SK-N-SH treated with all-trans-retinoic acid at 6 μM for 48 hours (cell line): ENCODE results near the gene IL2RG.

Source experiments
- ATAC-seq: fragments of 200-7000 bp; cut with Tn5 transposase; 3 replicates; pipeline ENCODE4 v1.9.1; 2020; ENCODE audit warnings: mild to moderate bottlenecking, moderate library complexity
- ARNTL ChIP-seq: fragments of 450-650 bp; formaldehyde crosslinking; IDR thresholded peaks from 2 replicates; pipeline ENCODE4 v1.5.0; 2020; ENCODE audit warnings: low read depth, mild to moderate bottlenecking, moderate library complexity, borderline replicate concordance
- BACH2 ChIP-seq: fragments of 250-450 bp; sonication (Bioruptor Pico); IDR thresholded peaks from 2 replicates; pipeline ENCODE4 v1.9.0; 2021; ENCODE audit warnings: mild to moderate bottlenecking, borderline replicate concordance
- CSDC2 ChIP-seq: fragments of 250-450 bp; sonication (Bioruptor Pico); IDR thresholded peaks from 2 replicates; pipeline ENCODE4 v1.5.0; 2020; ENCODE audit warnings: mild to moderate bottlenecking, moderate library complexity
- CSRNP3 ChIP-seq: fragments of 250-450 bp; sonication (Bioruptor Pico); IDR thresholded peaks from 2 replicates; pipeline ENCODE4 v1.5.1; 2021; ENCODE audit warnings: mild to moderate bottlenecking, moderate library complexity
- ESRRG ChIP-seq: fragments of 250-450 bp; sonication (Bioruptor Pico); IDR thresholded peaks from 2 replicates; pipeline ENCODE4 v1.6.1; 2021; ENCODE audit warnings: mild to moderate bottlenecking
- GLIS3 ChIP-seq: fragments of 250-450 bp; sonication (Bioruptor Pico); IDR thresholded peaks from 2 replicates; pipeline ENCODE4 v1.5.0; 2020; ENCODE audit warnings: mild to moderate bottlenecking, moderate library complexity
- ISL1 ChIP-seq: fragments of 250-450 bp; sonication (Bioruptor Pico); IDR thresholded peaks from 2 replicates; pipeline ENCODE4 v2.1.2; 2022; ENCODE audit warnings: mild to moderate bottlenecking, moderate library complexity
- OSR1 ChIP-seq: fragments of 250-450 bp; sonication (Bioruptor Pico); IDR thresholded peaks from 2 replicates; pipeline ENCODE4 v1.8.0; 2022; ENCODE audit warnings: moderate library complexity, mild to moderate bottlenecking, inconsistent platforms
- PATZ1 ChIP-seq: fragments of 250-450 bp; sonication (Bioruptor Pico); IDR thresholded peaks from 2 replicates; pipeline ENCODE4 v1.8.0; 2020; ENCODE audit warnings: mild to moderate bottlenecking, moderate library complexity, borderline replicate concordance
- POU6F1 ChIP-seq: fragments of 250-450 bp; sonication (Bioruptor Pico); IDR thresholded peaks from 2 replicates; pipeline ENCODE4 v1.8.0; 2021; ENCODE audit warnings: low read depth, mild to moderate bottlenecking, moderate library complexity, borderline replicate concordance
- PPARA ChIP-seq: fragments of 250-450 bp; sonication (Bioruptor Pico); IDR thresholded peaks from 2 replicates; pipeline ENCODE4 v1.5.0; 2020; ENCODE audit warnings: mild to moderate bottlenecking, borderline replicate concordance
- RARB ChIP-seq: fragments of 250-450 bp; sonication (Bioruptor Pico); IDR thresholded peaks from 2 replicates; pipeline ENCODE4 v1.8.0; 2021; ENCODE audit warnings: mild to moderate bottlenecking, moderate library complexity
- SNAI2 ChIP-seq: fragments of 250-450 bp; sonication (Bioruptor Pico); IDR thresholded peaks from 2 replicates; pipeline ENCODE4 v1.5.0; 2020; ENCODE audit warnings: mild to moderate bottlenecking, moderate library complexity
- TCF4 ChIP-seq: fragments of 250-450 bp; sonication (Bioruptor Pico); IDR thresholded peaks from 2 replicates; pipeline ENCODE4 v1.8.0; 2021; ENCODE audit warnings: mild to moderate bottlenecking, moderate library complexity, borderline replicate concordance
- TOX ChIP-seq: fragments of 250-450 bp; sonication (Bioruptor Pico); IDR thresholded peaks from 2 replicates; pipeline ENCODE4 v1.8.0; 2021; ENCODE audit warnings: mild to moderate bottlenecking, moderate library complexity, borderline replicate concordance
- ZC3H10 ChIP-seq: fragments of 250-450 bp; sonication (Bioruptor Pico); IDR thresholded peaks from 2 replicates; pipeline ENCODE4 v1.5.1; 2021; ENCODE audit warnings: mild to moderate bottlenecking, moderate library complexity
- ZFP3 ChIP-seq: fragments of 250-450 bp; sonication (Bioruptor Pico); IDR thresholded peaks from 2 replicates; pipeline ENCODE4 v1.5.0; 2020; ENCODE audit warnings: mild to moderate bottlenecking, moderate library complexity
- ZFP30 ChIP-seq: fragments of 450-650 bp; formaldehyde crosslinking; IDR thresholded peaks from 2 replicates; pipeline ENCODE4 v1.5.0; 2022; ENCODE audit warnings: mild to moderate bottlenecking, moderate library complexity
- ZNF565 ChIP-seq: fragments of 450-650 bp; formaldehyde crosslinking; conservative IDR thresholded peaks from 2 replicates; pipeline ENCODE4 v1.5.0; 2020; ENCODE audit warnings: low read depth, mild to moderate bottlenecking, moderate library complexity
- ZNF70 ChIP-seq: fragments of 450-650 bp; formaldehyde crosslinking; IDR thresholded peaks from 2 replicates; pipeline ENCODE4 v1.5.0; 2020; ENCODE audit warnings: mild to moderate bottlenecking, moderate library complexity
- ZNF8 ChIP-seq: fragments of 450-650 bp; formaldehyde crosslinking; IDR thresholded peaks from 2 replicates; pipeline ENCODE4 v1.5.0; 2020; ENCODE audit warnings: mild to moderate bottlenecking, moderate library complexity
- TF ChIP-seq, protein P1 (sequence below): fragments of 250-450 bp; sonication (Bioruptor Pico); IDR thresholded peaks from 2 replicates; pipeline ENCODE4 v1.5.0; 2020; ENCODE audit warnings: mild to moderate bottlenecking, moderate library complexity

The IL2RG gene

DNA sequence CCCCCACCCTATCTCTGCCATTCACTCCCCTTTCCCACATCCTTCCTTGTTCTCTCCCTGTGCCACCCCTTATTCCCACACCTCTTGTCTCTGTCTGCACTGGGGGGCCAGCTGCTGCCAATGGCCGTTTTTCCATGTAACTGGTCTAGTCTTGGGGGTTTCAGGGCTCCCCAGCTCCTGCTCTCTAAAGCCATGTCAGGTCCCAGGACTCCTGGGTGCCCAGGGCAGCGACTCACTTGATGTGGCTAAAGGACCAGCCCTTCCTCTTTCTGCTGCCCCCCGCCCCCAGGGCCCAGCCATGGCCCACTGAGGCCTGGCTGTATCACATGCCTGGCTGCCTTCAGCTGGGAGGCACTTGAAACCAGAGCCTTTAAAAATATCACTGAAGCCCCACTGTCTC lies 43.3 kb upstream of the IL2RG start:
- ATAC-seq, result no peak
- no peak for TF ChIP-seq ZC3H10 (CRISPR knock-in tag)
- no peak for TF ChIP-seq BACH2 (CRISPR knock-in tag)
- no peak for TF ChIP-seq SNAI2 (CRISPR knock-in tag)
- no peak for TF ChIP-seq CSDC2
- no peak for TF ChIP-seq ZNF70 (CRISPR knock-in tag)
- TF ChIP-seq ISL1 (CRISPR knock-in tag), result no peak
- no peak for TF ChIP-seq ZNF8 (CRISPR knock-in tag)
- TF ChIP-seq TCF4 (CRISPR knock-in tag), result no peak
- no peak for TF ChIP-seq OSR1
- TF ChIP-seq, protein P1, sequence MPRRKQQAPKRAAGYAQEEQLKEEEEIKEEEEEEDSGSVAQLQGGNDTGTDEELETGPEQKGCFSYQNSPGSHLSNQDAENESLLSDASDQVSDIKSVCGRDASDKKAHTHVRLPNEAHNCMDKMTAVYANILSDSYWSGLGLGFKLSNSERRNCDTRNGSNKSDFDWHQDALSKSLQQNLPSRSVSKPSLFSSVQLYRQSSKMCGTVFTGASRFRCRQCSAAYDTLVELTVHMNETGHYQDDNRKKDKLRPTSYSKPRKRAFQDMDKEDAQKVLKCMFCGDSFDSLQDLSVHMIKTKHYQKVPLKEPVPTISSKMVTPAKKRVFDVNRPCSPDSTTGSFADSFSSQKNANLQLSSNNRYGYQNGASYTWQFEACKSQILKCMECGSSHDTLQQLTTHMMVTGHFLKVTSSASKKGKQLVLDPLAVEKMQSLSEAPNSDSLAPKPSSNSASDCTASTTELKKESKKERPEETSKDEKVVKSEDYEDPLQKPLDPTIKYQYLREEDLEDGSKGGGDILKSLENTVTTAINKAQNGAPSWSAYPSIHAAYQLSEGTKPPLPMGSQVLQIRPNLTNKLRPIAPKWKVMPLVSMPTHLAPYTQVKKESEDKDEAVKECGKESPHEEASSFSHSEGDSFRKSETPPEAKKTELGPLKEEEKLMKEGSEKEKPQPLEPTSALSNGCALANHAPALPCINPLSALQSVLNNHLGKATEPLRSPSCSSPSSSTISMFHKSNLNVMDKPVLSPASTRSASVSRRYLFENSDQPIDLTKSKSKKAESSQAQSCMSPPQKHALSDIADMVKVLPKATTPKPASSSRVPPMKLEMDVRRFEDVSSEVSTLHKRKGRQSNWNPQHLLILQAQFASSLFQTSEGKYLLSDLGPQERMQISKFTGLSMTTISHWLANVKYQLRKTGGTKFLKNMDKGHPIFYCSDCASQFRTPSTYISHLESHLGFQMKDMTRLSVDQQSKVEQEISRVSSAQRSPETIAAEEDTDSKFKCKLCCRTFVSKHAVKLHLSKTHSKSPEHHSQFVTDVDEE (CRISPR knock-in tag), result no peak
- TF ChIP-seq GLIS3 (CRISPR knock-in tag), result no peak
- TF ChIP-seq RARB, result no peak
- no peak for TF ChIP-seq PPARA (CRISPR knock-in tag)
- no peak for TF ChIP-seq TOX
- no peak for TF ChIP-seq ZFP3
- TF ChIP-seq ESRRG (CRISPR knock-in tag), result no peak
- no peak for TF ChIP-seq ARNTL (CRISPR knock-in tag)
- TF ChIP-seq ZNF565 (CRISPR knock-in tag), result no peak
- no peak for TF ChIP-seq CSRNP3 (CRISPR knock-in tag)
- no peak for TF ChIP-seq ZFP30 (CRISPR knock-in tag)

- ATAC-seq, result no peak
- no peak for TF ChIP-seq RARB
- no peak for TF ChIP-seq ESRRG (CRISPR knock-in tag)
- TF ChIP-seq GLIS3 (CRISPR knock-in tag), result no peak
These were observed 42.8 kb upstream of the IL2RG start for GRCh38 chrX:71154196-71154595.

DNA sequence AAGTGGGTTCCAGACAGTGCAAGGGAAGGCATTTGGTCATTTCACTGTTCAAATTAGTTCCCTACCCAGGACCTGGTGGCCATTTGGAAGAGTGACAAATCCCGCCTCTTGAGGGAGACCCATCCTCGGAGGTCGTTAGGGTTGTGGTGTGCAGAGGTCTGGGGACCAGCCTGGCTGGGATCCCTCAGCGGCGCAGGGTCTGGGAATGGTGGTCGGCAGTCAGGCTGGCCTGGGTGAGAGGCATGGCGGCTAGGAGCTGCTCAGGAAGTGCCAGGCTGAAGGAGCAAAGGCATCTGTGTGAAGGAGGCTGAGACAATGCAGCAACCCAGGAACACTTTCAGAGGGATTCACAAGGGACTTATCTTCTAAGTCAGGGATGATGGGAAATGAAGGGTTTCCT lies 40.0 kb upstream of the IL2RG start:
- no peak for ATAC-seq
- TF ChIP-seq RARB (no peak), ZFP3 (no peak), ISL1 (CRISPR knock-in tag) (no peak), POU6F1 (no peak), ZNF8 (CRISPR knock-in tag) (no peak), ARNTL (CRISPR knock-in tag) (no peak), ESRRG (CRISPR knock-in tag) (no peak), ZFP30 (CRISPR knock-in tag) (no peak), BACH2 (CRISPR knock-in tag) (no peak), CSDC2 (no peak), PATZ1 (no peak), CSRNP3 (CRISPR knock-in tag) (no peak), ZNF70 (CRISPR knock-in tag) (no peak), SNAI2 (CRISPR knock-in tag) (no peak), GLIS3 (CRISPR knock-in tag) (no peak), ZC3H10 (CRISPR knock-in tag) (no peak)
- TF ChIP-seq, protein P1 (CRISPR knock-in tag), result no peak
